Measurements from ENCODE around the gene RGL4.

The RGL4 gene

DNA sequence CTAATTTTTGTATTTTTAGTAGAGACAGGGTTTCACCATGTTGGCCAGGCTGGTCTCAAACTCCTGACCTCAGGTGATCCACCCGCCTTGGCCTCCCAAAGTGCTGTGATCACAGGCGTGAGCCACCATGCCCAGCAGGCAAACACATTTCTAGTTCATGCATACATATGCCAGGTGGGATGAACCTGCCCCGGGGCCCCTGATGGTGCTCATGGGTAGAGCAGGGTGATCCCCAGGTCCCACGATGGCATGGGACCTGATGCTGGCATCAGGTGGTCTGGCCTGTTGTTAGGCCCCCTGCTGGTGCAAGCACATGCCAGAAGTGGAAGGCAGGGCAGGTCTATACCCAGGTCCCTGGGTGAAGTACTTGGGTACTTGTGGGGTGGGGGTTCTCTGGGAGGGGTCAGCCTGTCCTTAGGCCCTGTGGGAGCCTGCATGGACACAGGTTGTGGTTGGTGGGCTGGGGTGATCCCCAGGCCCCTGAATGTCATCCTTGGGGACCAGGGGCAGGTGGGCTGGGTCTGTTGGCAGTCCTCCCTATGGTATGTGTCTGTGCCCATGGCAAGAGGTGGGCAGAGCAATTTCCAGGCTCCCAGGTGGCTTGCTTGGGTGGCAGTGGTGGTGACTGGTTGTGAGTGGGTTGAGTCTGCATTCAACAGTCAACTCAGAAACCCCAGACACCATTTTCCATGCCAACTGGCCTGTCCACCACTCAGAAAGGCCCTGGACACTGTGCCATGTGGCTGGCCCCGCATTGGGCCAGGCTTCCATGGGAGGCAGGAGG is 9.6 kb upstream of the RGL4 start:
- DNase-seq, result no peak

DNA sequence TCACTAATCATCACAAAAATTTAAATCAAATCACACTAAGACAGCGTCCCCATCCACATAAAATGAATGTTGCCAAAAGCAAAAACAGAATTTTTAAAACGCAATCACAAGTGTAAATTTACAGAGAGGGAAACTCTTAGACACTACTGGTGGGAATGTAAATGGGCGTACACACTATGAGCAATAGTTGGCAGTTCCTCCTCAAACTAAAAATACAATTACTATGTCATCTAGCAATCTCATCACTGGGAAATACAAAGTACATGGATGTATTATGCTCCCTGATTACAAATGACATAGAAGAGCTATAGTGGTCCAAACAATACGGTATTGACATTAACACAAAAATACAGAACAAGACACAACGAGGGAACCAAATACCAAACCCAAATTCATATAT is 8.7 kb upstream of the RGL4 start:
- DNase-seq, result no peak

DNA sequence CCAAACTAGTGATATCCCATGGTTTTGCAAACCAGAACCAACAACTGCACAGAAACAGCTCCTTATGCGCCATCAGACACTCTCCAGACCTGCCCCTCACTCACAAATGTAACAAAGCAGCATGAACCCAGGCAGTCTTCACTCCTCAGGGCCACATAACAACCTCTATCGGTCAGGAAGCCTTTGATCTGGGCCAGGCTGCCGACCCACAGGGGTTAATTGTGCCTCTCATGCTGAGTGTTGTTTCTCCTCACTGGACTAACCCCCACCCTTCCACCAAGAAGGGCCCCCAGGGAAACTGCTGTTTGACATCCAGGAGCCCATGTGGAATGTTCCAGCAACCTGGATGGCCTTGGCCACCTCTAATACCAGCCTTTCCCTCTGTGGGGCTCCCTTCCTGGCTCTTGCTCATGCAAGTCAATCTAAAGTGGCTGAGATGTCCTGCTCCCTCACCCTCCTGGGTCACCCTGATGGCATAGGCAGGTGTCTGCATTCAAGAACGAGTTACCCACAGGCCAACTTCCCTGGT is 7.9 kb upstream of the RGL4 start:
- DNase-seq, result no peak

DNA sequence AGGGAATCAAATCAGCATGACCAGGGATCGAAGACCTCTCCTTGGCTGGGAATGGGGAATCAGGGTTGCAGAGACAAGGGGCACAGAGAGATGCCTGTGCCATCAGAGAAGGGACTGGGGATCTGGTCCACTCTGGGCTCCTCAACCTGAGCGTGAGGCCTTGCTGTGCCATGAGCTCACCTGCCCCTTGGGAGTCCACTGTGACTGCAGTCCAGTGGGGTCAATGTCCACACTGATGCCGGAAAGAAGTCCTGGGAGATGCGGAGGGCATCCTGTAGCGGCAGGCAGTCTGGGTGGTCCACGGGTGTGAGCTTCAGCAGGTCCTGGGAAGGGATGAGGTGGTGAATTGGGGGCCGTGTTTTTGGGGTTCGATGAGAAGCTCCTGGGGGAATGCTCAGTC is 7.3 kb upstream of the RGL4 start:
- DNase-seq, result no peak

DNA sequence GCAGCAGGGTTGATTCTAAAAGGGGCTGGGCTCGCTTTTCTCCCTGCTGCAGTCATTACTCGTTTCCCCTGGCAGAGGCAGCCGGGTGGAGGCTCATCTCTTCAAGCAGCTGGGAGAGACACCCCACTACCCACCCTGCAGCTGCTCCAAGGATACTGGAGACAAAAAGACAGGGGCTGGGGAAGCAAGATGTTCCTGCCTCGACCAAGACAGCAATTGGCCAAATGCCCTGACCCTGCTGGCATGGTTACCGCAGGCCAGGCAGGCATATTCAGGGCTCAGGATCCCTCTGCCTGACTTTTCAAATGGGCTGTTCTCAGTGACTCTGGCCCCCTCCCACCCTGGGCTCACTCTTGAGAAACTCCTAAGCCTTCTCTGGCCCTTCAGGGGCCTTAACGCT is 6.8 kb upstream of the RGL4 start:
- no peak for DNase-seq

DNA sequence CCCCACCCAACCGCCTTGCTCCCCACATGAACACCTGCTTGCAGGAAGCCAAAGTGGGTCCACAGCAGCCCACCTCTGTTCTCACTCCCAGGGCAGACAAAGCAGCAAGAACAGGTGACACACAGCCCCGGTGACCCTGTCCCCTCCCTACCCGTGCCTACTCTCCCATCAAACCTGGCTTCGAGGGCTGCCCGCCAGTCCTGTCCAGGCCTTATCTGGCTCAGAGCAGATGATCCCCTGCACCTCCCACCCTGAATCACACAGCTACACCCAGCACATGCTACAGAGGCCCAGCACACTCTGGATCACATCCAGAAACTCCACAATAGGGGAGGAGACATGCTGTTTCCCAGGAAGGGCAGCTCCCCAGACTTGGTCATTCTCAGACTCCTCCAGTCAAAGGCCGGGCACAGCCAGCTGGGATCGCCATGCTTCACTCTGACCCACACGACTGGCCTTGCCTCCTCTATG is 6.2 kb upstream of the RGL4 start:
- DNase-seq, result no peak

DNA sequence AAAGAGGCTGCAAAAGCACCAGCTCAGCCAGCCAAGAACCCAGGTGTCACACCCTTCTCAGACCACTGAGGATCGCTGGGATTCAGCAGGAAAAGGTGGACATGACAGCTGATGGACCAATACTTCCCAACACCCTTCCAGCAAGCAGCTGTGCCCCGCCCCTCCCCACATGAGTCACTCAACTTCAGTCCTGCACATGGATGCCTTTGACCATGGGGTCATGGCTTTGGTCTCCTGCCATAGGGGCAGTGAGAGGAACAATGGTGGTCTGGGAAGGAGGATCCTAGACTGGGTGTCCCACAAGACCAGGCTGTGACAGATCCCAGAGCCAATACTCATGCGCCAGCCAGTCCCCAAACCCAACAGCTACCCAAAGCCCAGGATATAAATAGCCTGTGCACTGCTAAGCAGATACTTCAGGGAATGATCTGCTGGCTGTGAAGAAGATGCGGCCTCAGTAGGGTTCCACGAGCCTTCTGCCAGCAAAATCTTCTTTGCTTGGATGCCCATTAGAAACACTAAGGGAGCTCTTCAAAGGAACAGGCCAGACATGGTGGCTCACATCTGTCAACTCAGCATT is 5.5 kb upstream of the RGL4 start:
- no peak for DNase-seq

DNA sequence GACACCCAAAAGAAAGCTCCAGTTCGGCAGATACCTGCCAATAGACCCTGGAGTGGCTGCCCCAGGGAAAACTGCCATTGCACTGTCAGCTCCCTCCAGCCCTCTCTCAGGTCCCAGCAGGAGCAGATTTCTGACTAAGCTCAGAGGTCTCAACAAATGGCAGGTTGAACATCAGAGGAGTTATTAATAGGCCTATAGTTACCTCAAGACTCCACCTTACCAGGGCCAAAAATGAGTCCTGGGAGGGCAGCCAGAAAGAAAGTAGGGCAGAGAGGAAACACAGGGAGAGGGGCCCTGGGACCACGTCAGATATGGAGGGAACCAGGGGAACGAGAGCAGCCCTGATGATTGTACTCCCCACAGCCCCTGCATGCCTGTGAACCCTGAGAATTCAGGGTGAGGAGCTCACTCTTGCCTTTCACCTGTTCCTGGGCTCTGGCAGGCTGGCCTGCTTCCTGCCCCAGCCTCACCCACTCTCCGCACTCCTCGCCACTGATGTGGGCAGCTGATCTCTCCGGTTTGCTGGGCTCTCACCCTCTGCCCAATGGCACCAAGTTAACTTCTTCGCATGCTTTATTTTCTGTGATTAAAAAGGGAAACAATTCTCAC is 4.3 kb upstream of the RGL4 start:
- DNase-seq, result no peak

DNA sequence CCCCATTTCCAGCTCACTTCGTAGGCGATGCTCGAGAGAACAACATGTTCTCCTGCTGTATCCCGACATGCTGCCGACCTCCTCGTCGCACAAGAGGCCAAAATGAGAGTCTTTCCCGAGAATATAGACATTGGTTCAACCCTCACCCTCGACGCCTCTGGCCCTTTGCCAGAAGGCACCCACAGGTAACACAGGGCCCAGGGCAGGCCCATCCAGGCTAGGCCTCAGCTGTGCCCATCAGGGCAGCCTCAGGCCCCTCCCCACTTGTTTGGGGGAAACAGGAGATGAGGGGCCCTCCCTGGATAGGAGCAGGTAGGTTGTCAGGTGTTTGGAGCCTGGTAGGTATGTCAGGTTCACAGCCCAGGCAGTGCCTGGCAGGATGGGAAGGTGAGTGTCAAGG is 2.7 kb upstream of the RGL4 start:
- no peak for DNase-seq

DNA sequence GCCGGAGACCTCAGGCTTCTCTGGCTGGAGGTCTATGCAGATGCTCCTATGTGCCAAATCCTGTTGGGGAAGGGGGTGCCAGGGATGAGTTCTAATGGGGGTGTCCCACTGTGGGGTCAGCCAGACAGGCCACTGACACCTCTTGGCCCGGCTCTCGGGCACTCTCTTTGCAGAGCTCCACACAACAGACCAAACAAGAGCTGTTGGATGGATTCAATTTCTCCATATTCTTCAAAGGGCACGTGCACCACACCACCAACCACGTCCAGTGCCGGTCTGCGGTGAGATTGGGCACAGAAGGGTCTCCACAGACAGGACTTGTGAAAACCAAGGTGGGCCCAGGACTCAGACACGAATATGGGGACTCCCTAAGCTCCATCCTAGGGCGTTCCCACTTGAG is 2.2 kb upstream of the RGL4 start:
- DNase-seq, result no peak

DNA sequence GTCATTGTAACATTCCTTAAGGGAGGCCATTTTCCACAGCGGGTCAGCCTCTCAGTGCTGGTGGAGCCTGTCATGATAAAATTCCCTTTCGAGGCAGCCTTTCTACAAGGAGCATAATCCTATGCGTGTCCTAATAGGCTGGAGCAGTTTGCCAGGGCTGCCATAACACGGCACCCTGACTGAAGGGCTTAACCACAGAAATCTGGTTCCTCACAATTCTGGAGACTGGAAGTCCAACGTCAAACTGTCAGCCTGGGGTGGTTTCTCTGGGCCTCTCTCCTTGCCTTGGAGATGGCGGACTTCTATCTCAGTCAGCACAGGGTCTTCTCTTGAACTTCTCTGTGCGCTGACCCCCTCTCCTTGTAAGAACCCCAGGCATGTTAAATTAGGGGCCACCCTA is 1.4 kb upstream of the RGL4 start:
- no peak for DNase-seq

DNA sequence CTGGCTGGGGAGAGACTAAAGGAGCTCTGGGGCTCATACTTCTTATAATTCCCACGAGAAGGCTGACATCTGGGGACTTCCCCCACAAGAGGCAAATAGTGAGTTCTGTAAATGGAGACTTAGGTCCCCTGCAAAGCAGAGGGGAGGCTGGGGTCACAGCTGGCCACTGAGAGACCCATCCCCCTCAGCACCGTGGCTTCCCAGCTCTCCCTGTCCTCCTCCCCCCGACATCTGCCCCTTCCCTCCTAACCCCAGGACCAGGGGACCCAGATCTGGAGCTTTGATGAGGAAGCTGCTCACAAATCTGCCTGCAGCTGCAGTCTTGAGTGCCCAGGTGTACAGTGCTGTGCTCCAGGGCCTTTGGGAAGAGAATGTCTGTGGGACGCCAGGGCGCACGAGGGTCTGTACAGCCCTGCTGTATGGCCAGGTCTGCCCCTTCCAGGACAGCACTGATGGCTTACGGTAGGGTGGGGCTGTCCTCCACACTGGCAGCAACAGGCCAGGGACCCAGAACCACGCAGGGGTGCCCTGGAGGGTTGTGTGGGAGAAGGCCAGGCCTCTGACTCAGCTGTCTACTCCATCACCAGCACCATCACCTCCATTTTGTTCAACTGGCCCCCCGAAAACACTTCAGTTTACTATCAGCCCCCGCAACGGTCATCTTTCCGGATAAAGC is 1.1 kb downstream of the RGL4 start:
- DNase-seq, result no peak

DNA sequence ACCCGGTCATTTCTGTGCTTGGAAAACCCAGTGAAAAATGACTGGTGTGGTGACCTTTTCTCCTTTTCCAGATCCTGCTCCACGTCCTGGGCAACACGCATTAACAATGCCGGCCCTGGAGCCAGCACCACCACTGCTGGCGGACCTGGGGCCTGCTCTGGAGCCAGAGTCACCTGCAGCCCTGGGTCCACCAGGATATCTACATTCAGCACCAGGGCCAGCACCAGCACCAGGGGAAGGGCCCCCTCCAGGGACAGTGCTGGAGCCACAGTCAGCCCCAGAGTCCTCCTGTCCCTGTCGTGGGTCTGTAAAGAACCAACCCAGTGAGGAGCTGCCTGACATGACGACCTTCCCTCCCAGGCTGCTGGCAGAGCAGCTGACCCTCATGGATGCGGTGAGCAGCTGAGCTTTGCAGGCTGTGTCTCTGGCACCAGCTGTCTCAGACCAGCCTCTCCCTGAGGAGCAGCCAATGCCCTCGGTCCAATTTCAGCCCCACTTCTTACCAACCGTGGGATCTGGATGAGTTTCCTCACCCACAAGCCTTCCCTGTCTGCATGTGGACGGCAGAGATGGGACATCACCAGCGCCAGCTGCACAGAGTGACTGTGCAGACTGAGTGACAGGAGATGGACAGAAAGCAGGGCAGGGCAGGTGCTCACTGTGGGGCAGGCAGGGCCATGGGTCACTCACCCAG is 1.9 kb downstream of the RGL4 start:
- no peak for DNase-seq

DNA sequence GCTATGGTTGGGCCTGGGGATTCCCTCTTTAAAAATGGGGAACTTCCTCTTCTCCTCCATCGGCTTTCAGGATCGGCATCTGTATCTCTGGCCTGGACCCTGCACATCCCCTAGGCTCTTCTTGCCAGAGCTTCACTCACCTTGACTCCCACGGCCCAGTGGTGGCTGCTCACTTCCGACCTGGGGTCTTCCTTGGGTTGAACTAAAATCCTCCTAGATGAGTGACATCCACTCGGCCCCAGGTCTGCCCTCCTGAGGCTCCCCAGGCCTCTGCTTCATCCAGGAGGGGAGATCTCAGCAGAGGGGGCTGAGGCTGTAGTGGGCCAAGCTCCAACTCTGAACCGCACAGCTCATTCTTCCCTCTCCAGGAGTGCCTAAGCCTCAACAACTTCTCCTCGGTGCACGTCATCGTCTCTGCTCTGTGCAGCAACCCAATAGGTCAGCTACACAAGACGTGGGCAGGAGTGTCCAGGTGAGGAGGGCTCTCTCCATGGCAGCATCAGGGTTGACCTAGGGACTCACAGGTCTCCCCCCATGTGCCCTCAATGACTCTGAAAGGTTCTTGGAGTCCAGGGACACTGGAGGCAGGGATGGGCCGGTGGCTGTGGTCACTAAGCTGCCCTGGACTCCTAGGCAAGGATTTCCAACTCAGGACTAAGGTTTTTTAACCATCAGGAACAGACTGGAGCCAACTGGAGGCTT is 3.3 kb downstream of the RGL4 start:
- DNase-seq, result no peak

DNA sequence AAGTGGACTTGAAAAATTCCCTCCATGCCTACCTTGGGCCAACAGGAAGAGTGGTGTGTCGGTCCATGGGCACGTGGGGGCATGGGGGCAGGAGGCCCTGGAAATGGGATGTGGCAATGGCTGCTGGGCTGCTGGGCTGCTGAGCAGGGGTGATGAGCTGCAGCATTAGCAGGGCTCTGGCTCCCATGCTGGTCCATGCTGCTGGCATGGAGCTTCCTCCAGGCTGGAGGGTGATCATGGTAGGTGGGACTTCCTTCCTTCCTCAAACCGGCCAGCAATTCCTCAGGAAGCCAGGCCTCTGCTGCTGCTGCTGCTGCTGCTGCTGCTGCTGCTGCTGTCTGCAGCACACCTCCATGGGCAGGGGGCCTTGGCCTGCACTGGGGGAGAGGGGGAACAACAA is 4.3 kb downstream of the RGL4 start:
- DNase-seq, result no peak

DNA sequence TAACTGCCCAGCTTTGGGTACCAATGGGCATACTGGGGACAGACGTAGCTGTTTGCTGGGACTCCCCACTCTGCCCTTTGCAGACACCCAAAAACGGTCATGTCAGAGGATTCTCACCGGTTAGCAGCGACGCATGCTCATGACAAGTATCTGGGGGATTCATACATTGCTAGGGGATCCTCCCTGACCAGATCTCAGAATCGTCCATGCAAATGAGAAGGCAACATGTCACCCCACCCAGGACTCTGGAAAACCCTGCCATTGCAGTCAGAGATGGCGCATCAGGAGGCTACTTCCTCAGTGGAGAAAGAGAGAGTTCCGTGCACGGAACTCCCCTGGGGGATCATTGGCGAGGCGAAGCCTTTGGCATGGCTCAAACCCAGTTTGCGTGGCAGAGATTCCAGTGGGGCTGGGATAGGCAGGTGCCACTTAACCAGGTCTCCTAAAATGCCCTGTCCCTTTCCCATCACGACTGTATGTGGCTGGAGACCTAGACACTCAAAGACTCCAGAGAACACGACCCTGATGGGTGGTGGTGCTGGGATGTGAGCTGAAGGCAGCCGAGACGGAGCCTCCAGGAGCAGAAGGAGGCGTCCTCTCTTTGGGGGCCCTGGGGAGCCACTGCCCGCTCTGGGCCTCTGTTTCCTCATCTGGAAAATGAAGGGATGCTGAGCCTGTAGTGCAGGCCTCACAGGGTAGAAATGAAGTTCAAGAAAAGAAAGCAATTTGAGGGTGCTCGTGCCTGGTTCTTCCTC is 4.9 kb downstream of the RGL4 start:
- DNase-seq, result no peak

DNA sequence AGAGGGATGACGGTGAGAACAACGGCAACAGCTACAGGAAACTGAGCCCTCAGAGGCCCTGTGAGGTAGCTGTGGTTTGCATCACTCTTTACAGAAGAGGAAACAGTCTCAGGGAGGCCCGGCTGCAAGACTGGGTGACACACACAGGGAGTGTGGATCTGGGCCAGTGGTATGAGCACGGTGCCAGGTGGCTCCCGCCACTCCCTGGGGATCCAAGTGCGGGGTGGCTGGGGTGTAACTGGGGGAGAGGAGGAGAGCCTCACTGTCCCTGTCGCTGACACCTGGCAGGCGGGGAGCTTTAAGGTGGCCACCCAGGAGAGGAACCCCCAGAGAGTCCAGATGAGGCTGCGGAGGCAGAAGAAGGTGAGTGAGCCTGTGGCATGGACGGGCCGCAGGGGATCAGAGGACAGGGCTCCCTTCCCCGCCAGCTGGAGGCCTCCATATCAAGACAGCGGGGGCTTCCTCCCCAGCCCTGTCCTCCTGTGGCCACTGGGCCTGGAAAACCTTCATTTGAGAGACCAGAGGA is 5.6 kb downstream of the RGL4 start:
- DNase-seq, result peak; percentile 64 to 68

DNA sequence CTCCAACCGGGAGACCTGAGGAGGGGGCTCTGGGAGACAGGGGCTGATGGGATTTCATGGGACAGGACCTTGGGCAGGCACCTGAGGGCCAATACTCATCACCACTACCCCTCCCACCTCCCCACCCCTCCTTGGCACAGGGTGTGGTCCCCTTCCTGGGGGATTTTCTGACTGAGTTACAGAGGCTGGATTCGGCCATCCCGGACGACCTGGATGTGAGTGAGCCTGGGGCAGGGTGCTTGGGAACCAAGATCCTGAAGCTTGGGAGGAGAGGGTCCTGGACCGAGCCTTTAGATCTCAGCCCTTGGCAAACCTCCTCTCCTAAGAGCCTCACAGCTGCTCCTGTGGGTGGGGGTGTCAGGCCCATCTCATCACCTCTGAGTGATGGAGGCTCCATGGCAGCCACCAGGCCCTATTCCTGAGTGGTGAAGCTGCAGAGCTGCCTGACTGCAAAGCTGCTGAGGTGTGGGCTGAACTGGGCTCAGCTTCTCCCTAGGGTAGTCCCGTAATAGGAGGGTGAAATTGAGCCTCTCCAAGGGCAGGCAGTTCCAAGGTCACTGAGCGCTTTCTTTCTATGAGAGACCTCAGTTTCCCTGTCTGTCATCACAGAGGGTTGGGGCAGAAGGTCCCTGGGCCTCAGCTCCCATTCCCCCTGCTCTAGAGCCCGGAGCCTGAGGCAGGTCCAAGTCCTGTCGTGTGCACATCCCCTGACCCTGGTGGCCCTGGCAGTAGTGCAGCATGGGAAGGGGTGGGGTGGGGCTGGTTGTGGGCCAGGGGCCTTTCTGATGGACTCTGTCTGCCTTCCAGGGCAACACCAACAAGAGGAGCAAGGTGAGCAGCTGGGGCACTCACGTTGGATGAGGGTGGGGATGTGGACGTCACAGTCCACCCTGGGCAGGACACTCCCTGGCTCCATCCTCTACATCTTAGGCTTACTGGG is 6.5 kb downstream of the RGL4 start:
- DNase-seq, result no peak

DNA sequence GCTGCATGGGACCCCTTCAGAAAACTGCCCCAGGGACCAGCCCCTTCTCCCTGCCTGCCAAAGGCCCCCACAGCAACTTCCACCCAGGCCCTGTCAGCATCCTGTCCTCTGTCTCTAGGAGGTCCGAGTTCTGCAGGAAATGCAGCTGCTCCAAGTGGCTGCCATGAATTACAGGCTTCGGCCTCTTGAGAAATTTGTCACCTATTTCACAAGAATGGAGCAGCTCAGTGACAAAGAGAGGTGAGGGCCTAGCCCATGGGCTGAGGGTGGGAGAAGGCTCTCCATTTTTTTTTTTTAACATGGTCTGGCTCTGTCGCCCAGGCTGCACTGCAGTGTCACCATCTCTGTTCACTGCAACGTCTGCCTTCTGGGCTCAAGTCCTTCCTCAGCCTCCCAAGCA is 7.3 kb downstream of the RGL4 start:
- DNase-seq, result peak; percentile 5 to 18

DNA sequence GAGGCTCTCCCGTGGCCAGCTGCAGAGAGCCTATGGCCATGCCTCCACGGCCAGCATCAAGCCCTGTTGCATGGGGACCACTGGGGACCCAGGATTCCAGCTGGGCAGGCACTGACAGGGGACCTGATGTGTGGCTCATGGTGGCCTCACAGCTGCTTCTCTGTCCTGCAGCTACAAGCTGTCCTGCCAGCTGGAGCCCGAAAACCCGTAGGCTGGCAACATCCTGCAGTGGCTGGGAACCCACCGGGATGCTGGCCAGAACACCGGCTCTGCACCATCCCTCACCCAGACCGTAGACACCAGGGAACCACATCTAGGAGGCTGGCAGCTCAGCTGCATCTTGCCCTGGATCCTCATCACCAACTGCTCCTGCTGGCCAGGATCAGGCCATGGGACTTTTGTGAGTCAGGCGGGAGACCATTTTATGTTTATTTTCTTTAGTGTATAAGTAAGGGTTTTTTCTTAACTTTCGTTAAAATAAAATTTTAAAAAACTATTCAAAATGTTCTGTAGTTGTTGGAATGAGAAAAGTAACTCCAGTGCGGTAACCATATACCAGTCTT is 7.9 kb downstream of the RGL4 start:
- DNase-seq, result no peak

Data from AML-193 (cell line).